K562 (cell line): ENCODE results near the gene FARSA. TPM values are rescaled to one million over a fixed set of nuclear protein-coding genes. Genes with fewer than 3 reads are reported as not detected.
A peak's percentile ranks its signal among the peaks of the same experiment; 100 is the strongest.

Source experiments
- CBFA2T3 ChIP-seq: fragments of 450-650 bp; IDR thresholded peaks from 2 replicates; pipeline ENCODE4 v1.6.1; 2017
- CHCHD3 ChIP-seq: fragments of 250-450 bp; sonication (Bioruptor Pico); IDR thresholded peaks from 2 replicates; pipeline ENCODE4 v2.1.2; 2022; ENCODE audit warnings: mild to moderate bottlenecking
- CHD2 ChIP-seq: IDR thresholded peaks from 2 replicates; pipeline ENCODE4 v1.6.1; 2011; ENCODE audit warnings: low read depth, low read length
- GATAD2A ChIP-seq: fragments of 450-650 bp; IDR thresholded peaks from 2 replicates; pipeline ENCODE4 v1.6.1; 2017
- HMG20B ChIP-seq: fragments of 250-450 bp; sonication (Bioruptor Pico); IDR thresholded peaks from 2 replicates; pipeline ENCODE4 v1.5.0; 2021; ENCODE audit warnings: mild to moderate bottlenecking
- IRF2 ChIP-seq: sonication (generic); formaldehyde crosslinking; IDR thresholded peaks from 2 replicates; pipeline ENCODE4 v1.8.1; 2022; ENCODE audit warnings: mild to moderate bottlenecking, missing genetic modification reagents
- KLF16 ChIP-seq: IDR thresholded peaks from 2 replicates; pipeline ENCODE4 v1.6.1; 2016; ENCODE audit warnings: antibody characterized with exemption
- MCM2 ChIP-seq: fragments of 450-650 bp; IDR thresholded peaks from 2 replicates; pipeline ENCODE4 v1.6.1; 2017; ENCODE audit warnings: low read depth, mild to moderate bottlenecking
- NRF1 ChIP-seq, 2 experiments: fragments of 450-650 bp; IDR thresholded peaks in 1 of 2; conservative IDR thresholded peaks in 1 of 2; 2 replicates each; pipeline ENCODE4 v1.6.1; 2014; ENCODE audit warnings: mild to moderate bottlenecking in 2 of 2
- POLR2A ChIP-seq: fragments of 450-650 bp; conservative IDR thresholded peaks from 2 replicates; pipeline ENCODE4 v1.6.1; 2016
- POLR2AphosphoS5 ChIP-seq: IDR thresholded peaks from 2 replicates; pipeline ENCODE4 v1.6.1; 2011; ENCODE audit warnings: mild to moderate bottlenecking, low read depth, low read length, moderate library complexity; ENCODE audit not compliant: control insufficient read depth, insufficient read depth
- RB1 ChIP-seq: fragments of 450-650 bp; IDR thresholded peaks from 2 replicates; pipeline ENCODE4 v1.6.1; 2017; ENCODE audit warnings: low read depth, mild to moderate bottlenecking
- RBM17 ChIP-seq: fragments of 200-400 bp; formaldehyde crosslinking; IDR thresholded peaks from 2 replicates; pipeline ENCODE4 v1.6.1; 2017; ENCODE audit warnings: low read depth, mild to moderate bottlenecking, low read length, borderline replicate concordance
- XRCC3 ChIP-seq: fragments of 450-650 bp; IDR thresholded peaks from 2 replicates; pipeline ENCODE4 v1.6.1; 2017; ENCODE audit warnings: mild to moderate bottlenecking, moderate library complexity
- ZNF324 ChIP-seq: fragments of 250-450 bp; sonication (Bioruptor Pico); IDR thresholded peaks from 2 replicates; pipeline ENCODE4 v1.4.0; 2020; ENCODE audit warnings: mild to moderate bottlenecking
- ZNF354B ChIP-seq: fragments of 250-450 bp; sonication (Bioruptor Pico); IDR thresholded peaks from 2 replicates; pipeline ENCODE4 v1.4.0; 2020
- ZNF384 ChIP-seq: IDR thresholded peaks from 2 replicates; pipeline ENCODE4 v1.6.1; 2012; ENCODE audit warnings: low read depth, low read length, improper control_type of control experiment
- ZNF449 ChIP-seq: fragments of 250-450 bp; sonication (Bioruptor Pico); IDR thresholded peaks from 2 replicates; pipeline ENCODE4 v1.8.0; 2022; ENCODE audit warnings: moderate library complexity, mild to moderate bottlenecking, inconsistent platforms
- ZNF507 ChIP-seq: conservative IDR thresholded peaks from 2 replicates; pipeline ENCODE4 v1.6.1; 2017; ENCODE audit warnings: missing genetic modification characterization, missing compliant biosample characterization
- polyA plus RNA-seq, 8 experiments: library from polyadenylated mRNA; depleted of rRNA in 4 of 8; stranded (reverse) in 5 of 8; unstranded in 3 of 8; fragments of >200 nt; fragmentation: Nextera tagmentation in 2 of 8; fragmentation: Illumina TruSeq in 1 of 8; extraction: Ambion mirVana in 2 of 8; extraction: Trizol in 1 of 8; gene quantifications; 2 replicates each; pipeline versions ENCODE4 v1.2.1 to v1.2.3, GENCODE V29; 2011 to 2014; ENCODE audit warnings: inconsistent platforms in 1 of 8, missing spikeins in 1 of 8
- total RNA-seq, 7 experiments: library from RNA; depleted of rRNA in 6 of 7; stranded (reverse); fragments of >200 nt in 6 of 7; fragmentation: Illumina TruSeq in 2 of 7; extraction: Trizol in 2 of 7; gene quantifications; 2 replicates each; pipeline versions ENCODE4 v1.2.1 to v1.2.3, GENCODE V29; 2011 to 2021; ENCODE audit warnings: low replicate concordance in 1 of 7
- TF ChIP-seq, protein P1 (sequence below): IDR thresholded peaks from 3 replicates; pipeline ENCODE4 v1.6.1; 2011; ENCODE audit warnings: borderline replicate concordance, mild to moderate bottlenecking; ENCODE audit not compliant: insufficient read length, insufficient read depth
- TF ChIP-seq, protein P2 (sequence below): sonication (generic); formaldehyde crosslinking; IDR thresholded peaks from 2 replicates; pipeline ENCODE4 v1.8.1; 2023; ENCODE audit warnings: mild to moderate bottlenecking, missing genetic modification reagents, moderate library complexity
- TF ChIP-seq, protein P3 (sequence below), 2 experiments: fragments of 450-650 bp in 1 of 2; IDR thresholded peaks; 2 replicates each; pipeline ENCODE4 v1.6.1; 2011 to 2017; ENCODE audit warnings: low read depth in 2 of 2, antibody characterized with exemption in 1 of 2, borderline replicate concordance in 1 of 2, low read length in 1 of 2, mild to moderate bottlenecking in 1 of 2, mixed read lengths in 1 of 2; ENCODE audit not compliant: control insufficient read depth in 1 of 2
- TF ChIP-seq, protein P4 (sequence below): sonication (generic); IDR thresholded peaks from 2 replicates; pipeline ENCODE4 v1.6.1; 2016

FARSA gene
- total and polyA plus RNA-seq, 9 of the 15 experiments (the other 6 are each of a cell fraction or from before 2014, with no cell fraction given): 25.2 to 237 (median 89.6) TPM

DNA sequence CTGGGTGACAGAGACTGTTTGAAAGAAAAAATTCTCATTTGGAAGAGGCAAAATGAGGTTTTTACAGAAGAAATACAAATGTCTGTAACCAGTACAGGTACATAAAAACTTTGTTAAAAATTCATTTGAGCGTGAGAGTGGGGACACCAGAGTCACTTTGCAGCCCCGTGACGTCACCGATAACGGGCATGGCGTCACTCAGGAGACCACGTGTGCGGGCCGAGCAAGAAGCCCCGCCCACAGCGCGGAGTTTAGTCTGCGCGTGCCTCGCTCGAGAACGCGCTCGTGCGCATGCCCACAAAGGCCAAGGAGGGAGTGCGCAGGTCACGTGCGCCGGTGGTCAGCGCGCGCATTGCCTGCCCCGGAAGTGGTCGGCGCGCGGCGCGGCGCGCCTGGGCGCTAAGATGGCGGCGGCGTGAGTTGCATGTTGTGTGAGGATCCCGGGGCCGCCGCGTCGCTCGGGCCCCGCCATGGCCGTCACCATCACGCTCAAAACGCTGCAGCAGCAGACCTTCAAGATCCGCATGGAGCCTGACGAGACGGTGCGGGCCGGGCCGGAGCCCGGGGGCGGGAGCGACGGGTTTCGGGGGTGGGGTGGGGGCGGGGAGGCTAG lies 12.1 kb upstream of the FARSA start, which contains the start of gene RAD23A (continued):
- TF ChIP-seq, protein P1, sequence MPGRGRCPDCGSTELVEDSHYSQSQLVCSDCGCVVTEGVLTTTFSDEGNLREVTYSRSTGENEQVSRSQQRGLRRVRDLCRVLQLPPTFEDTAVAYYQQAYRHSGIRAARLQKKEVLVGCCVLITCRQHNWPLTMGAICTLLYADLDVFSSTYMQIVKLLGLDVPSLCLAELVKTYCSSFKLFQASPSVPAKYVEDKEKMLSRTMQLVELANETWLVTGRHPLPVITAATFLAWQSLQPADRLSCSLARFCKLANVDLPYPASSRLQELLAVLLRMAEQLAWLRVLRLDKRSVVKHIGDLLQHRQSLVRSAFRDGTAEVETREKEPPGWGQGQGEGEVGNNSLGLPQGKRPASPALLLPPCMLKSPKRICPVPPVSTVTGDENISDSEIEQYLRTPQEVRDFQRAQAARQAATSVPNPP: no peak
- TF ChIP-seq RB1: peak; percentile 98
- peak; percentile 91 for TF ChIP-seq POLR2AphosphoS5
- no peak for TF ChIP-seq ZNF507 (tag)
- TF ChIP-seq IRF2 (CRISPR knock-in tag): no peak
- TF ChIP-seq ZNF354B: no peak
- no peak; the same call in 1 of the 2 replicates for TF ChIP-seq CBFA2T3
- TF ChIP-seq XRCC3: no peak
- no peak for TF ChIP-seq GATAD2A
- TF ChIP-seq CHCHD3 (CRISPR knock-in tag): 0 out of 2 replicates have a peak, but pooled peaks have one; percentile 12
- TF ChIP-seq, protein P2, sequence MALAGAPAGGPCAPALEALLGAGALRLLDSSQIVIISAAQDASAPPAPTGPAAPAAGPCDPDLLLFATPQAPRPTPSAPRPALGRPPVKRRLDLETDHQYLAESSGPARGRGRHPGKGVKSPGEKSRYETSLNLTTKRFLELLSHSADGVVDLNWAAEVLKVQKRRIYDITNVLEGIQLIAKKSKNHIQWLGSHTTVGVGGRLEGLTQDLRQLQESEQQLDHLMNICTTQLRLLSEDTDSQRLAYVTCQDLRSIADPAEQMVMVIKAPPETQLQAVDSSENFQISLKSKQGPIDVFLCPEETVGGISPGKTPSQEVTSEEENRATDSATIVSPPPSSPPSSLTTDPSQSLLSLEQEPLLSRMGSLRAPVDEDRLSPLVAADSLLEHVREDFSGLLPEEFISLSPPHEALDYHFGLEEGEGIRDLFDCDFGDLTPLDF (CRISPR knock-in tag): peak; percentile 86
- TF ChIP-seq, protein P3, sequence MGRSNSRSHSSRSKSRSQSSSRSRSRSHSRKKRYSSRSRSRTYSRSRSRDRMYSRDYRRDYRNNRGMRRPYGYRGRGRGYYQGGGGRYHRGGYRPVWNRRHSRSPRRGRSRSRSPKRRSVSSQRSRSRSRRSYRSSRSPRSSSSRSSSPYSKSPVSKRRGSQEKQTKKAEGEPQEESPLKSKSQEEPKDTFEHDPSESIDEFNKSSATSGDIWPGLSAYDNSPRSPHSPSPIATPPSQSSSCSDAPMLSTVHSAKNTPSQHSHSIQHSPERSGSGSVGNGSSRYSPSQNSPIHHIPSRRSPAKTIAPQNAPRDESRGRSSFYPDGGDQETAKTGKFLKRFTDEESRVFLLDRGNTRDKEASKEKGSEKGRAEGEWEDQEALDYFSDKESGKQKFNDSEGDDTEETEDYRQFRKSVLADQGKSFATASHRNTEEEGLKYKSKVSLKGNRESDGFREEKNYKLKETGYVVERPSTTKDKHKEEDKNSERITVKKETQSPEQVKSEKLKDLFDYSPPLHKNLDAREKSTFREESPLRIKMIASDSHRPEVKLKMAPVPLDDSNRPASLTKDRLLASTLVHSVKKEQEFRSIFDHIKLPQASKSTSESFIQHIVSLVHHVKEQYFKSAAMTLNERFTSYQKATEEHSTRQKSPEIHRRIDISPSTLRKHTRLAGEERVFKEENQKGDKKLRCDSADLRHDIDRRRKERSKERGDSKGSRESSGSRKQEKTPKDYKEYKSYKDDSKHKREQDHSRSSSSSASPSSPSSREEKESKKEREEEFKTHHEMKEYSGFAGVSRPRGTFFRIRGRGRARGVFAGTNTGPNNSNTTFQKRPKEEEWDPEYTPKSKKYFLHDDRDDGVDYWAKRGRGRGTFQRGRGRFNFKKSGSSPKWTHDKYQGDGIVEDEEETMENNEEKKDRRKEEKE (IDR thresholded peaks at IDR 0.05; ENCODE audit: borderline replicate concordance in 1 of 2, control insufficient read depth in 1 of 2, low read depth in 2 of 2, low read length in 1 of 2): peak in 1 of 2 experiments; percentile 32; a peak in 2 of 4 replicates
- peak; percentile 64; the same call in 1 of the 2 replicates for TF ChIP-seq CHD2
- no peak for TF ChIP-seq ZNF449 (CRISPR knock-in tag)
- peak; percentile 46; the same call in 1 of the 2 replicates for TF ChIP-seq ZNF324 (CRISPR knock-in tag)
- TF ChIP-seq HMG20B: no peak
- TF ChIP-seq POLR2A: peak; percentile 85
- TF ChIP-seq MCM2: no peak
- no peak for TF ChIP-seq ZNF384
- peak; percentile 99 for TF ChIP-seq NRF1 (conservative IDR thresholded peaks at IDR 0.05 in 1 of 2, IDR thresholded peaks at IDR 0.05 in 1 of 2)
- no peak for TF ChIP-seq RBM17
- TF ChIP-seq, protein P4, sequence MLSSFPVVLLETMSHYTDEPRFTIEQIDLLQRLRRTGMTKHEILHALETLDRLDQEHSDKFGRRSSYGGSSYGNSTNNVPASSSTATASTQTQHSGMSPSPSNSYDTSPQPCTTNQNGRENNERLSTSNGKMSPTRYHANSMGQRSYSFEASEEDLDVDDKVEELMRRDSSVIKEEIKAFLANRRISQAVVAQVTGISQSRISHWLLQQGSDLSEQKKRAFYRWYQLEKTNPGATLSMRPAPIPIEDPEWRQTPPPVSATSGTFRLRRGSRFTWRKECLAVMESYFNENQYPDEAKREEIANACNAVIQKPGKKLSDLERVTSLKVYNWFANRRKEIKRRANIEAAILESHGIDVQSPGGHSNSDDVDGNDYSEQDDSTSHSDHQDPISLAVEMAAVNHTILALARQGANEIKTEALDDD: no peak
- no peak for TF ChIP-seq KLF16
